A549 (cell line): ENCODE results near the gene GTF2A2. TPM values are rescaled to one million over a fixed set of nuclear protein-coding genes. Genes with fewer than 3 reads are reported as not detected.

Experiments
- ATAC-seq, 2 experiments: fragments of 200-7000 bp in 1 of 2; fragments of >200 bp in 1 of 2; cut with Nextera tagmentation in 1 of 2; cut with Tn5 transposase in 1 of 2; 3 replicates each; pipeline versions ENCODE4 v1.8.0 to v1.9.1; 2018 to 2020; ENCODE audit warnings: mild to moderate bottlenecking in 1 of 2, moderate library complexity in 1 of 2
- CTCF ChIA-PET: fragments of 300-600 bp; sonication (Branson Sonifier 250); formaldehyde crosslinking; extraction: SDS; loops from one replicate; lab custom pipeline; 2021; ENCODE audit warnings: antibody characterized with exemption, inconsistent platforms; lab: Yijun Ruan, JAX
- POLR2A ChIA-PET: fragments of 350-600 bp; formaldehyde crosslinking; extraction: SDS; loops from one replicate; lab custom pipeline; 2021; ENCODE audit warnings: antibody characterized with exemption, inconsistent platforms; lab: Yijun Ruan, JAX
- DNase-seq, 2 experiments: peaks; one replicate each; pipeline versions ENCODE4 v3.0.0 to v3.0.0-alpha.2; 2011 to 2016; ENCODE audit warnings: low read depth in 1 of 2, low spot score in 1 of 2
- FAIRE-seq: peaks from 2 replicates; lab custom pipeline; 2011; peaks lifted over from hg19 to GRCh38; lab: Jason Lieb, UNC
- H3K27ac ChIP-seq, 2 experiments: fragments of >200 bp; sonication (Bioruptor Twin); formaldehyde crosslinking; 3 replicates each; pipeline ENCODE4 v1.5.1; 2016 to 2017
- H3K4me1 ChIP-seq: fragments of >200 bp; sonication (Bioruptor Twin); formaldehyde crosslinking; 3 replicates; pipeline ENCODE4 v1.6.1; 2016
- H3K4me2 ChIP-seq: fragments of >200 bp; sonication (Bioruptor Twin); formaldehyde crosslinking; 3 replicates; pipeline ENCODE4 v1.6.1; 2016
- H3K4me3 ChIP-seq: fragments of >200 bp; sonication (Bioruptor Twin); formaldehyde crosslinking; 3 replicates; pipeline ENCODE4 v1.5.1; 2016
- H3K9me3 ChIP-seq: fragments of >200 bp; sonication (Bioruptor Twin); formaldehyde crosslinking; 3 replicates; pipeline ENCODE4 v1.6.1; 2016
- ATOH8 ChIP-seq: fragments of 250-450 bp; sonication (Bioruptor Pico); IDR thresholded peaks from 2 replicates; pipeline ENCODE4 v1.5.0; 2020; ENCODE audit warnings: low read depth, mild to moderate bottlenecking, moderate library complexity
- BHLHE40 ChIP-seq: IDR thresholded peaks from 2 replicates; pipeline ENCODE4 v1.6.1; 2012; ENCODE audit warnings: low read depth, low read length, inconsistent platforms
- CEBPB ChIP-seq, 2 experiments: fragments of >200 bp in 1 of 2; sonication (Bioruptor Twin) in 1 of 2; formaldehyde crosslinking in 1 of 2; IDR thresholded peaks; 2 replicates each; pipeline ENCODE4 v1.6.1; 2012 to 2016
- CHD4 ChIP-seq: fragments of 200-600 bp; sonication (generic); IDR thresholded peaks from 2 replicates; pipeline ENCODE4 v1.6.1; 2016; ENCODE audit warnings: antibody characterized with exemption, mild to moderate bottlenecking, borderline replicate concordance
- E2F6 ChIP-seq: IDR thresholded peaks from 2 replicates; pipeline ENCODE4 v1.6.1; 2012; ENCODE audit warnings: low read depth, borderline replicate concordance
- EHMT2 ChIP-seq: fragments of 200-600 bp; sonication (generic); IDR thresholded peaks from 2 replicates; pipeline ENCODE4 v1.6.1; 2016; ENCODE audit warnings: antibody characterized with exemption, low read depth, mild to moderate bottlenecking, moderate library complexity
- EP300 ChIP-seq, 2 experiments: fragments of >200 bp; sonication (Bioruptor Twin); formaldehyde crosslinking; IDR thresholded peaks; 2 replicates in 1 of 2; 3 replicates in 1 of 2; pipeline ENCODE4 v1.6.1; 2016 to 2017
- ESRRA ChIP-seq: fragments of 150-350 bp; IDR thresholded peaks from 2 replicates; pipeline ENCODE4 v1.6.1; 2014; ENCODE audit warnings: mild to moderate bottlenecking, low read length, borderline replicate concordance
- HDAC2 ChIP-seq: fragments of 200-600 bp; sonication (generic); IDR thresholded peaks from 2 replicates; pipeline ENCODE4 v1.6.1; 2016
- HEYL ChIP-seq: fragments of 250-450 bp; sonication (Bioruptor Pico); IDR thresholded peaks from 2 replicates; pipeline ENCODE4 v1.8.0; 2021; ENCODE audit warnings: mild to moderate bottlenecking, moderate library complexity
- HMGXB4 ChIP-seq: fragments of 250-450 bp; sonication (Bioruptor Pico); IDR thresholded peaks from 2 replicates; pipeline ENCODE4 v1.5.0; 2021; ENCODE audit warnings: mild to moderate bottlenecking, moderate library complexity, borderline replicate concordance
- KDM1A ChIP-seq: fragments of 200-600 bp; sonication (generic); IDR thresholded peaks from 2 replicates; pipeline ENCODE4 v1.6.1; 2016; ENCODE audit warnings: low read depth, mild to moderate bottlenecking
- PHF8 ChIP-seq: fragments of 200-600 bp; sonication (generic); IDR thresholded peaks from 2 replicates; pipeline ENCODE4 v1.6.1; 2016; ENCODE audit warnings: low read depth, mild to moderate bottlenecking, antibody characterized with exemption, moderate library complexity, borderline replicate concordance
- POLR2AphosphoS2 ChIP-seq: conservative IDR thresholded peaks from 2 replicates; pipeline ENCODE4 v1.6.1; 2012; ENCODE audit warnings: low read length, improper control_type of control experiment, inconsistent platforms
- RFX5 ChIP-seq: fragments of 450-650 bp; IDR thresholded peaks from 2 replicates; pipeline ENCODE4 v1.7.1; 2014; ENCODE audit warnings: antibody characterized with exemption, mild to moderate bottlenecking, moderate library complexity
- SREBF2 ChIP-seq: fragments of 450-650 bp; IDR thresholded peaks from 2 replicates; pipeline ENCODE4 v1.6.1; 2014; ENCODE audit warnings: mild to moderate bottlenecking, moderate library complexity
- TFCP2L1 ChIP-seq: fragments of 250-450 bp; sonication (Bioruptor Pico); IDR thresholded peaks from 2 replicates; pipeline ENCODE4 v1.5.0; 2021; ENCODE audit warnings: mild to moderate bottlenecking
- WGBS: methylation state at CpG from one replicate; pipeline ENCODE4 v1.1.6; 2017; ENCODE audit errors: missing lambda C conversion rate; 5-methylcytosine and 5-hydroxymethylcytosine counted together
- polyA plus RNA-seq, 4 experiments: library from polyadenylated mRNA; depleted of rRNA in 3 of 4; stranded (reverse); fragments of >200 nt; fragmentation: RNase III in 1 of 4; extraction: RNeasy Plus Mini Kit Qiagen cat#74134 plus additional on column Dnase treatment in 1 of 4; gene quantifications; 2 replicates in 3 of 4; 3 replicates in 1 of 4; pipeline ENCODE4 v1.2.3, GENCODE V29; 2011 to 2017
- TF ChIP-seq, protein P1 (sequence below): fragments of >200 bp; sonication (Bioruptor Twin); formaldehyde crosslinking; IDR thresholded peaks from 3 replicates; pipeline ENCODE4 v1.6.1; 2016

GTF2A2 gene
- polyA plus RNA-seq, 2 of the 4 experiments (the other 2 are of a cell fraction): 220 to 282 TPM

DNA sequence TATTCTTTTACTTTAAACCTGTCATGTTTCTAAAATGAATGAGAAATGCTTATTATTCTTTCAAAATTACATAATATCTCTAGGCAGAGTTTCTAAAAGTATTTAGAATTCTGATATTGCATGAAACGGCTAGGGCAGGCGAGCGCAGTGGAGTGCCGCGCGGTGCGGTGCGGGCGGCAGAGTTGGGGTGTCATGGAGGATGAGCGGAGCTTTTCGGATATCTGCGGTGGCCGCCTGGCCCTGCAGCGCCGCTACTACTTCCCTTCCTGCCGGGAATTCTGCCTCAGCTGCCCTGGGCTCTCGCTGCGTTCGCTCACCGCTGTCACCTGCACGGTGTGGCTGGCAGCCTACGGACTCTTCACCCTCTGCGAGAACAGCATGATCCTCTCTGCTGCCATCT is 19.2 kb upstream of the GTF2A2 start:
- H3K27ac ChIP-seq: no peak overlapping the region
- FAIRE-seq (no peak), DNase-seq (no peak), ATAC-seq (peak in 1 of 2 experiments; percentile 9; a peak in 1 of 6 replicates)
- TF ChIP-seq HMGXB4 (no peak), PHF8 (no peak), BHLHE40 (no peak)
- no peaks in the 10 kb centered on the region for H3K9me3 ChIP-seq
- no peak overlapping the region for H3K4me3 ChIP-seq
- CTCF ChIA-PET: interaction anchor here (0.6 kb wide), 2 partner anchors 14 to 1094 kb away, joined by 3 read pairs; no protein-coding TSS in a partner anchor
- no peaks in the 10 kb centered on the region for H3K4me1 ChIP-seq
- 93% methylated on average over 23 of the region's 23 CpGs for WGBS
- no peak overlapping the region for H3K4me2 ChIP-seq
- POLR2A ChIA-PET: no interaction called here

DNA sequence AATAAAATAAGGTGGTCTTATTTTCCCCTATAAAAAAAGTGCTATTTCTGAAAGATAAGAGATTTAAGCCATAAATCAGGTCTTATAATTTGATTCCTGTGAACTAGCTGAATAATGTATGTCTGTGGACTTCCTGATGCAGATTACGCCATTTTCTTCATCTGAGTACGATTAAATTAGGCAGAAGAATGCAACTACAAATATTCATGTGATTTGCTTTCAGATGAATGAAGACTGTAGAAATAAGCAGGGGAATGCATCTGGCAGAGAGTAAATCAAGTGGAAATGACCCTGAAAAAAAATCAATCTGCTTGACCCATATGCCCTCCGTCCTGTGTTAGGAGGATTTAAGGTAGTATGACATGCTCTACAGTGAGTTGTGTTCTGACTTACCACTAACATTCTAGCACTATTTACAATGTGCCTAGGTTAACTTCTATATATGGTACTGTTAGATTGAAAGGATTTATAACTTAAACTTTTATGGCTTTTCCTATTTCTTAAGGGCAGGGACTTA is 17.1 kb upstream of the GTF2A2 start:
- peak; percentile 61 for FAIRE-seq
- DNase-seq: no peak
- ChIA-PET CTCF (no interaction called here), POLR2A (no interaction called here)
- Histone ChIP-seq H3K4me2 (no peak overlapping the region), H3K4me1 (no peaks in the 10 kb centered on the region), H3K4me3 (no peak overlapping the region), H3K27ac (no peak overlapping the region), H3K9me3 (no peaks in the 10 kb centered on the region)
- WGBS: 92% methylated on average over 3 of the region's 3 CpGs
- no peak for ATAC-seq
- TF ChIP-seq RFX5: no peak
- TF ChIP-seq ESRRA: no peak
- no peak for TF ChIP-seq HEYL (CRISPR knock-in tag)
- no peak for TF ChIP-seq CHD4
- TF ChIP-seq CEBPB (IDR thresholded peaks at IDR 0.05): no peak
- TF ChIP-seq SREBF2: no peak
- no peak for TF ChIP-seq EP300 (IDR thresholded peaks at IDR 0.05)
- TF ChIP-seq TFCP2L1: no peak
- TF ChIP-seq EHMT2: no peak
- TF ChIP-seq E2F6: no peak
- no peak for TF ChIP-seq ATOH8 (CRISPR knock-in tag)
- TF ChIP-seq, protein P1, sequence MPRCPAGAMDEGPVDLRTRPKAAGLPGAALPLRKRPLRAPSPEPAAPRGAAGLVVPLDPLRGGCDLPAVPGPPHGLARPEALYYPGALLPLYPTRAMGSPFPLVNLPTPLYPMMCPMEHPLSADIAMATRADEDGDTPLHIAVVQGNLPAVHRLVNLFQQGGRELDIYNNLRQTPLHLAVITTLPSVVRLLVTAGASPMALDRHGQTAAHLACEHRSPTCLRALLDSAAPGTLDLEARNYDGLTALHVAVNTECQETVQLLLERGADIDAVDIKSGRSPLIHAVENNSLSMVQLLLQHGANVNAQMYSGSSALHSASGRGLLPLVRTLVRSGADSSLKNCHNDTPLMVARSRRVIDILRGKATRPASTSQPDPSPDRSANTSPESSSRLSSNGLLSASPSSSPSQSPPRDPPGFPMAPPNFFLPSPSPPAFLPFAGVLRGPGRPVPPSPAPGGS: no peak

DNA sequence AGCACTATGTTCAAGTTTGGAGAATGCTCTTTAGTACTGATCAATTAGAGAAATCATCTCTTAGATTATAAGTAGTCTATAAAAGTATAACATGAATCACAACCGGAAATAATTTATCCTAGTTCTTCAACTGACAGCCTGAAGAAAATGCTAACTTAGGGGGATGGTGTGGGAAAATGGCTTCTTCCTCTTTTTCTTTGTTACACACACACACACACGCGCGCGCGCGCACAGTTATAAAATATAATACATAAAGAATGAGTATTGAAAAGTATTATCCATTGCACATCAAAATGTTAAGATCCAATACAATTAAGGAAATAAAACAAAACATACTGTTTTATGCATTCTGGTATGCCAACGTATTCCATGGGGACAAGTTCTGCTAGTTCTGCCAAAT is 11.2 kb upstream of the GTF2A2 start:
- POLR2A ChIA-PET: no interaction called here
- Histone ChIP-seq H3K4me1 (no peaks in the 10 kb centered on the region), H3K9me3 (no peaks in the 10 kb centered on the region), H3K4me3 (no peak overlapping the region), H3K27ac (no peak overlapping the region), H3K4me2 (no peak overlapping the region)
- DNase-seq (no peak), FAIRE-seq (no peak), ATAC-seq (no peak)
- WGBS: 94% methylated on average over 8 of the region's 8 CpGs
- TF ChIP-seq EP300 (IDR thresholded peaks at IDR 0.05): no peak
- no peak for TF ChIP-seq POLR2AphosphoS2
- TF ChIP-seq BHLHE40: no peak
- TF ChIP-seq EHMT2: no peak
- no peak for TF ChIP-seq RFX5
- TF ChIP-seq KDM1A: no peak
- TF ChIP-seq HDAC2: no peak
- CTCF ChIA-PET: interaction anchor here (1.2 kb wide), 1 partner anchor 139 kb away, joined by 4 read pairs; no protein-coding TSS in a partner anchor
